Stimulated activated CD4-positive, alpha-beta T cell treated with anti-CD3 and anti-CD28 coated beads, Interleukin-2, amount 100 ng/mL, for 24 hours (primary cell): Measurements from ENCODE around the gene KMT2B.

Source experiments
- DNase-seq, 2 donors: peaks; one replicate each; pipeline ENCODE4 v3.0.0-alpha.2; 2020

Gene KMT2B

GRCh38 chr19:35783469-35784434 is 65.9 kb downstream of the KMT2B start:
- DNase-seq: no peak

- DNase-seq: no peak
Measured at GRCh38 chr19:35784503-35785338, 66.9 kb downstream of the KMT2B start.

DNA sequence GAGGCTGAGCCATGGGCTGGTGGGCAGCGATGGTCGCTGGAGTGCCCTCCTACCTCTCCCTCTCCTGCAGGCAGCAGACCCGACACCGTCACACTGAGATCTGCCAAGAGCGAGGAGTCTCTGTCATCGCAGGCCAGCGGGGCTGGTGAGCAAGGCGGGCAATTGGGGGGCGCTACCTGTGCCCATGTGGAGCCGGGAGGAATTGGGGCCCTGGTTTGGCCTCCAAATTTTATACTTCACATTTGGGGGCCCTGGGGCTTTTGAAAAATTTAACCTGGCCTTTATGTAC is 67.5 kb downstream of the KMT2B start:
- DNase-seq: no peak

GRCh38 chr19:35786299-35787160 is 68.7 kb downstream of the KMT2B start:
- no peak for DNase-seq

DNA sequence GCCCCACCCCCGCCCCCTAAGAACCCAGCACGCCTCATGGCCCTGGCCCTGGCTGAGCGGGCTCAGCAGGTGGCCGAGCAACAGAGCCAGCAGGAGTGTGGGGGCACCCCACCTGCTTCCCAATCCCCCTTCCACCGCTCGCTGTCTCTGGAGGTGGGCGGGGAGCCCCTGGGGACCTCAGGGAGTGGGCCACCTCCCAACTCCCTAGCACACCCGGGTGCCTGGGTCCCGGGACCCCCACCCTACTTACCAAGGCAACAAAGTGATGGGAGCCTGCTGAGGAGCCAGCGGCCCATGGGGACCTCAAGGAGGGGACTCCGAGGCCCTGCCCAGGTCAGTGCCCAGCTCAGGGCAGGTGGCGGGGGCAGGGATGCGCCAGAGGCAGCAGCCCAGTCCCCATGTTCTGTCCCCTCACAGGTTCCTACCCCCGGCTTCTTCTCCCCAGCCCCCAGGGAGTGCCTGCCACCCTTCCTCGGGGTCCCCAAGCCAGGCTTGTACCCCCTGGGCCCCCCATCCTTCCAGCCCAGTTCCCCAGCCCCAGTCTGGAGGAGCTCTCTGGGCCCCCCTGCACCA is 69.5 kb downstream of the KMT2B start:
- DNase-seq: no peak
